MM.1S (cell line): ENCODE results near the gene FER.

ENCODE experiments used
- DNase-seq: peaks from one replicate; pipeline ENCODE4 v3.0.0-alpha.2; 2015
- H2AFZ ChIP-seq: fragments of 300-600 bp; sonication (generic); 2 replicates; pipeline ENCODE4 v1.6.0; 2016; ENCODE audit warnings: antibody characterized with exemption, low read length
- H3F3A ChIP-seq: fragments of 300-600 bp; sonication (generic); 2 replicates; pipeline ENCODE4 v1.6.1; 2016; ENCODE audit warnings: mild to moderate bottlenecking, antibody characterized with exemption, low read length, moderate library complexity, mixed read lengths; ENCODE audit not compliant: insufficient read depth
- H3K27ac ChIP-seq: fragments of 300-600 bp; sonication (generic); 2 replicates; pipeline ENCODE4 v1.5.1; 2016; ENCODE audit warnings: mild to moderate bottlenecking, low read length
- H3K27me3 ChIP-seq: fragments of 300-600 bp; sonication (generic); replicated peaks from 2 replicates; pipeline ENCODE4 v1.6.0; 2016; ENCODE audit warnings: low read length; ENCODE audit not compliant: insufficient read depth
- H3K36me3 ChIP-seq: fragments of 300-600 bp; sonication (generic); replicated peaks from 2 replicates; pipeline ENCODE4 v1.6.1; 2016; ENCODE audit warnings: mild to moderate bottlenecking, low read length, mixed read lengths; ENCODE audit not compliant: insufficient read depth
- H3K4me1 ChIP-seq: fragments of 300-600 bp; sonication (generic); 2 replicates; pipeline ENCODE4 v1.6.1; 2016; ENCODE audit warnings: low read length, mixed read lengths
- H3K4me2 ChIP-seq: fragments of 300-600 bp; sonication (generic); 2 replicates; pipeline ENCODE4 v1.6.0; 2016; ENCODE audit warnings: low read depth, low read length
- H3K4me3 ChIP-seq: fragments of 300-600 bp; sonication (generic); 2 replicates; pipeline ENCODE4 v1.5.1; 2016; ENCODE audit warnings: low read length, mixed read lengths
- H3K79me2 ChIP-seq: fragments of 300-600 bp; sonication (generic); 2 replicates; pipeline ENCODE4 v1.6.1; 2016; ENCODE audit warnings: mixed run types, low read length, mixed read lengths
- H3K9ac ChIP-seq: fragments of 300-600 bp; sonication (generic); 2 replicates; pipeline ENCODE4 v1.6.1; 2016; ENCODE audit warnings: low read length, mixed read lengths
- H3K9me2 ChIP-seq: fragments of 300-600 bp; sonication (generic); replicated peaks from 2 replicates; pipeline ENCODE4 v1.6.1; 2016; ENCODE audit warnings: mild to moderate bottlenecking, low read length, mixed read lengths; ENCODE audit not compliant: insufficient read depth
- H3K9me3 ChIP-seq: fragments of 300-600 bp; sonication (generic); replicated peaks from 2 replicates; pipeline ENCODE4 v1.6.1; 2016; ENCODE audit warnings: mild to moderate bottlenecking, low read length, mixed read lengths; ENCODE audit not compliant: insufficient read depth
- H4K20me1 ChIP-seq: fragments of 300-600 bp; sonication (generic); 2 replicates; pipeline ENCODE4 v1.6.1; 2016; ENCODE audit warnings: mild to moderate bottlenecking, low read length, moderate library complexity, mixed read lengths; ENCODE audit not compliant: insufficient read depth
- CTCF ChIP-seq: fragments of 300-600 bp; sonication (generic); IDR thresholded peaks from 2 replicates; pipeline ENCODE4 v1.5.1; 2016; ENCODE audit warnings: antibody characterized with exemption, low read length, mixed read lengths
- EZH2 ChIP-seq: fragments of 300-600 bp; sonication (generic); optimal IDR thresholded peaks from 2 replicates; pipeline ENCODE3; 2017; ENCODE audit warnings: low read depth, mild to moderate bottlenecking, antibody characterized with exemption, low read length, mixed read lengths
- EZH2phosphoT487 ChIP-seq: fragments of 300-600 bp; sonication (generic); IDR thresholded peaks from 2 replicates; pipeline ENCODE4 v1.6.1; 2018; ENCODE audit warnings: antibody characterized with exemption, low read length

Gene FER

GRCh38 chr5:108715408-108715807 lies 32.3 kb upstream of the FER start:
- no peak overlapping the region for H2AFZ ChIP-seq
- H4K20me1 ChIP-seq = no peaks in the 10 kb centered on the region
- no peaks in the 10 kb centered on the region for H3K36me3 ChIP-seq
- no peak overlapping the region for H3K9ac ChIP-seq
- no peaks in the 10 kb centered on the region for H3K9me3 ChIP-seq
- H3K27ac ChIP-seq = no peak overlapping the region
- no peak for TF ChIP-seq EZH2phosphoT487
- H3K79me2 ChIP-seq = no peaks in the 10 kb centered on the region
- no peak for DNase-seq
- no peak overlapping the region for H3K4me2 ChIP-seq
- no peak overlapping the region for H3K4me3 ChIP-seq
- no peaks in the 10 kb centered on the region for H3K27me3 ChIP-seq
- no peaks in the 10 kb centered on the region for H3F3A ChIP-seq
- H3K4me1 ChIP-seq = no peaks in the 10 kb centered on the region
- H3K9me2 ChIP-seq = no peaks in the 10 kb centered on the region

GRCh38 chr5:108720391-108720790 lies 27.3 kb upstream of the FER start:
- Histone ChIP-seq H4K20me1 (no peaks in the 10 kb centered on the region), H3K4me1 (no peaks in the 10 kb centered on the region), H2AFZ (no peak overlapping the region), H3K27me3 (no peaks in the 10 kb centered on the region), H3K4me2 (no peak overlapping the region), H3F3A (no peaks in the 10 kb centered on the region), H3K4me3 (no peak overlapping the region), H3K9me2 (no peaks in the 10 kb centered on the region), H3K9me3 (no peaks in the 10 kb centered on the region), H3K36me3 (no peaks in the 10 kb centered on the region), H3K9ac (no peak overlapping the region), H3K27ac (no peak overlapping the region), H3K79me2 (no peaks in the 10 kb centered on the region)
- TF ChIP-seq EZH2 (no peak), EZH2phosphoT487 (no peak), CTCF (no peak)
- DNase-seq = no peak

DNA sequence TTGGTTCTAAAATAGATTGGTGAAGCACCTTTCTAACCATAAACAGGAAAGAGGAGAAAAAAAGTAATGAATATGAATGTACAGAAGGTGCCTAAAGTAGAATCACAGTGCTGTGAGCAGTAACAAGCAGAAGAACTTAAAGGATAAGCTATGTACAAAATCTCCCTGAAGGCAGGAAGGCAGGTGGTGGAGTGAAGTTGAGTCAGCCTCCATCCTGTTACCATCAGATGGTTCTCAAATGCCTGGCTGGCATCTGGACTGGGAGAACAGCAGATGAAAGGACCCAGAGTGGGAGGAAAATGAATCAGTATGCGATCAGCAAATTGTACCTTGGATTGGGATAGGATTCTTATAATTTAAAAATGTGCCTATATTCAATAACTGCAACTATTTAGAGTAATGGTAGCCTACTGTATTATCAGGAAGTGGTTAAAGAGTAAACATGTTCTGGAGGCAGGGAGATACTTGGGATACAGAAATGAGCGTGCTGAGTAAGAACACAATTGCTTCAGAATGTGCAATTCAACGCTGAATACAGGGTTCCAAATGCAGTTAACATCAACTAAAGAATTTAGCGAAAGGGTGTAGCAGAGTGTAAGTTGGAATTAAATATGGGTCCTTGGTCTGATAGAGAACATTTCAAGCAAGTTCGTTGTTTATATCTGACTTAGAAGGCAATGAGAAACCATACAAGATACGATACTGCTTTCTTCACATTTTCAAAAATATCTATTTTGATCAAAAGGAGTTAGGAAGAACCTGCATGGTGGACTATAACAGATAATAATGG lies 21.1 kb upstream of the FER start:
- Histone ChIP-seq H3K9ac (no peak overlapping the region), H3K9me2 (no peaks in the 10 kb centered on the region), H3K4me2 (0 out of 2 replicates have a peak overlapping the region, but pooled peaks have one; percentile 3), H3K4me1 (peaks cover 20% of the 10 kb centered on the region; the same call in 1 of the 2 replicates), H3K27me3 (no peaks in the 10 kb centered on the region), H2AFZ (no peak overlapping the region), H3K27ac (no peak overlapping the region), H3K36me3 (no peaks in the 10 kb centered on the region), H4K20me1 (no peaks in the 10 kb centered on the region), H3F3A (peaks cover 17% of the 10 kb centered on the region; the same call in 1 of the 2 replicates), H3K4me3 (no peak overlapping the region), H3K9me3 (no peaks in the 10 kb centered on the region), H3K79me2 (no peaks in the 10 kb centered on the region)
- TF ChIP-seq CTCF = no peak
- TF ChIP-seq EZH2phosphoT487 = no peak
- TF ChIP-seq EZH2 = no peak
- DNase-seq = no peak

DNA sequence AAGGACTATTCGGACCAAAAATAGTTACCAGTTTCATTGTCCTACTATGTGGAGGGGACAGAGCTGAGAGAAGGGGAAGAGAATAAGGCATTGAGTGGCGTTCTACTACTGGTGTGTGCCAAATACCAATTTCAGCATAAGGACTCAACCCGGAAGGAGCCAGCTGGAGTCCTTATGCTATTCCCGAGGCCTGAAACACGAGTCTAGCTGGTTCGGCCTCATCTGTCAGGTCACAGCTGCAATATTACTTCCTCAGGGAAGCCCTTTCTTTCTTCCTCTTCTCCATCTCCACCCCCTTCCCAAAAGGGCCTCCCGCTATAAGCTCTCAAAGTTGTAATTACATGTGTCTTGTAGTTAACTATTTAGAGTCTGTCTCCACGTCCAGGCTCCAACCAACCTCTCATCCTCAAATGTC lies 20.5 kb upstream of the FER start:
- H3K27me3 ChIP-seq = no peaks in the 10 kb centered on the region
- peak overlapping the region; percentile 85 for H2AFZ ChIP-seq
- H3K4me3 ChIP-seq = peak overlapping the region; percentile 78
- peaks cover 17% of the 10 kb centered on the region; the same call in 1 of the 2 replicates for H3F3A ChIP-seq
- no peaks in the 10 kb centered on the region for H3K36me3 ChIP-seq
- no peaks in the 10 kb centered on the region for H3K9me2 ChIP-seq
- H3K79me2 ChIP-seq = no peaks in the 10 kb centered on the region
- no peaks in the 10 kb centered on the region for H4K20me1 ChIP-seq
- TF ChIP-seq EZH2 (no peak), CTCF (no peak), EZH2phosphoT487 (no peak)
- H3K27ac ChIP-seq = peak overlapping the region; percentile 75; the same call in 1 of the 2 replicates
- no peak for DNase-seq
- H3K9ac ChIP-seq = peak overlapping the region; percentile 88; the same call in 1 of the 2 replicates
- H3K4me1 ChIP-seq = peaks cover 20% of the 10 kb centered on the region; the same call in 1 of the 2 replicates
- no peaks in the 10 kb centered on the region for H3K9me3 ChIP-seq
- H3K4me2 ChIP-seq = peak overlapping the region; percentile 45
